Endothelial cell of umbilical vein (primary cell): ENCODE data around the gene SEMA3A. TPM values are rescaled to one million over a fixed set of nuclear protein-coding genes. Genes with fewer than 3 reads are reported as not detected.

Source experiments
- BruUV-seq: library from RNA; stranded (reverse); fragments of 400-500 nt; replicated peaks from 2 replicates; lab custom pipeline; 2021; lab: Mats Ljungman, UMichigan
- CTCF ChIA-PET: fragments of 300-600, 350-600 bp; sonication (Branson Sonifier 250); formaldehyde crosslinking; loops from one replicate; lab custom pipeline; 2021; ENCODE audit warnings: antibody characterized with exemption, inconsistent platforms; lab: Charles Lee
- POLR2A ChIA-PET: fragments of 300-600, 350-600 bp; sonication (Branson Sonifier 250); formaldehyde crosslinking; loops from one replicate; lab custom pipeline; 2021; ENCODE audit warnings: antibody characterized with exemption, inconsistent platforms; lab: Charles Lee
- DNase-seq: peaks from one replicate; pipeline ENCODE4 v3.0.0-alpha.2; 2011; ENCODE audit warnings: low read depth, low spot score
- FAIRE-seq: peaks from 2 replicates; lab custom pipeline; 2011; peaks lifted over from hg19 to GRCh38; lab: Jason Lieb, UNC
- H2AFZ ChIP-seq: 2 replicates; pipeline ENCODE4 v1.6.0; 2012; ENCODE audit warnings: low read depth, low read length, control low read depth, inconsistent platforms
- H3K27ac ChIP-seq: 2 replicates; pipeline ENCODE4 v1.5.1; 2011; ENCODE audit warnings: low read depth, mild to moderate bottlenecking, control low read depth, low read length, moderate library complexity; ENCODE audit not compliant: insufficient read depth
- H3K27me3 ChIP-seq, 2 experiments: 2 replicates each; pipeline versions ENCODE4 v1.6.0 to v1.6.1; 2011; ENCODE audit warnings: low read length in 2 of 2, mixed read lengths in 1 of 2; ENCODE audit not compliant: control insufficient read depth in 2 of 2, insufficient read depth in 2 of 2
- H3K36me3 ChIP-seq, 2 experiments: 2 replicates in 1 of 2; 3 replicates in 1 of 2; pipeline ENCODE4 v1.5.1; 2011; ENCODE audit warnings: low read length in 2 of 2, mild to moderate bottlenecking in 1 of 2, moderate library complexity in 1 of 2; ENCODE audit not compliant: control insufficient read depth in 2 of 2, insufficient read depth in 2 of 2; ENCODE audit errors: extremely low read depth in 1 of 2
- H3K4me1 ChIP-seq: 3 replicates; pipeline ENCODE4 v1.5.1; 2011; ENCODE audit warnings: mild to moderate bottlenecking, low read length; ENCODE audit not compliant: control insufficient read depth, insufficient read depth; ENCODE audit errors: extremely low read depth
- H3K4me2 ChIP-seq: 2 replicates; pipeline ENCODE4 v1.6.1; 2011; ENCODE audit warnings: low read length, control low read depth, mixed read lengths; ENCODE audit not compliant: insufficient read depth
- H3K4me3 ChIP-seq, 3 experiments: fragments of 200-600 bp in 1 of 3; sonication (generic), shearing (Covaris generic) in 1 of 3; replicated peaks in 1 of 3; 2 replicates each; pipeline ENCODE4 v1.5.1; 2011 to 2016; ENCODE audit warnings: control low read depth in 3 of 3, low read length in 3 of 3, mild to moderate bottlenecking in 2 of 3, inconsistent platforms in 1 of 3, low read depth in 1 of 3, moderate library complexity in 1 of 3; ENCODE audit not compliant: insufficient read depth in 1 of 3
- H3K79me2 ChIP-seq: 2 replicates; pipeline ENCODE4 v1.6.0; 2012; ENCODE audit warnings: low read length, inconsistent platforms; ENCODE audit not compliant: control insufficient read depth, insufficient read depth
- H3K9ac ChIP-seq: replicated peaks from 2 replicates; pipeline ENCODE3; 2011; ENCODE audit warnings: low read length, control low read depth; ENCODE audit not compliant: insufficient read depth; ENCODE audit errors: extremely low read depth
- H3K9me1 ChIP-seq: replicated peaks from 3 replicates; pipeline ENCODE4 v1.6.0; 2011; ENCODE audit warnings: mild to moderate bottlenecking, low read length; ENCODE audit not compliant: control insufficient read depth, insufficient read depth; ENCODE audit errors: extremely low read depth
- H3K9me3 ChIP-seq: replicated peaks from 2 replicates; pipeline ENCODE4 v1.5.1; 2012; ENCODE audit warnings: low read length, inconsistent platforms; ENCODE audit not compliant: control insufficient read depth, insufficient read depth
- H4K20me1 ChIP-seq: replicated peaks from 2 replicates; pipeline ENCODE3; 2011; ENCODE audit warnings: mild to moderate bottlenecking, low read length; ENCODE audit not compliant: control insufficient read depth, insufficient read depth; ENCODE audit errors: extremely low read depth
- CTCF ChIP-seq, 2 donors: IDR thresholded peaks; 1 replicate in 1 of 2; 2 replicates in 1 of 2; pipeline ENCODE4 v1.5.1; 2011; ENCODE audit warnings: low read length in 2 of 2, mild to moderate bottlenecking in 2 of 2, moderate library complexity in 2 of 2, control low read depth in 1 of 2, inconsistent platforms in 1 of 2, low read depth in 1 of 2; ENCODE audit not compliant: insufficient read depth in 1 of 2; ENCODE audit errors: extremely low read depth in 1 of 2
- EZH2 ChIP-seq: IDR thresholded peaks from 2 replicates; pipeline ENCODE4 v1.6.1; 2012; ENCODE audit warnings: borderline replicate concordance, low read depth, mild to moderate bottlenecking, moderate library complexity, low read length, inconsistent platforms; ENCODE audit not compliant: severe bottlenecking
- FOS ChIP-seq: IDR thresholded peaks from 2 replicates; pipeline ENCODE4 v1.6.1; 2011; ENCODE audit warnings: mild to moderate bottlenecking, low read length, moderate library complexity, borderline replicate concordance; ENCODE audit not compliant: insufficient read depth
- GATA2 ChIP-seq: IDR thresholded peaks from 2 replicates; pipeline ENCODE4 v1.7.0; 2011; ENCODE audit warnings: low read depth, mild to moderate bottlenecking, moderate library complexity, mixed read lengths, low read length; ENCODE audit not compliant: insufficient read length, insufficient read depth
- JUN ChIP-seq: IDR thresholded peaks from 2 replicates; pipeline ENCODE4 v1.6.1; 2011; ENCODE audit warnings: borderline replicate concordance, low read depth; ENCODE audit not compliant: insufficient read length, insufficient read depth
- MAX ChIP-seq: IDR thresholded peaks from 2 replicates; pipeline ENCODE4 v1.6.1; 2011; ENCODE audit not compliant: insufficient read depth, insufficient read length
- MYC ChIP-seq: IDR thresholded peaks from one replicate; pipeline ENCODE4 v1.6.1; 2011; ENCODE audit warnings: mild to moderate bottlenecking, low read depth, low read length
- POLR2A ChIP-seq: IDR thresholded peaks from 2 replicates; pipeline ENCODE4 v1.6.1; 2012; ENCODE audit warnings: low read depth, mild to moderate bottlenecking, control low read depth, low read length
- POLR2AphosphoS5 ChIP-seq: IDR thresholded peaks from 2 replicates; pipeline ENCODE4 v1.6.1; 2012; ENCODE audit warnings: low read depth, mild to moderate bottlenecking, control low read depth, low read length, moderate library complexity; ENCODE audit not compliant: insufficient read depth
- dilution Hi-C: fragments of 300-500 bp; cut with MboI; formaldehyde crosslinking; loops from one replicate; pipeline ENCODE4 v1.15.0; 2019; ENCODE audit warnings: low sequenced_read_pairs; ENCODE audit not compliant: extremely low pct_ligation_motif_present
- intact Hi-C: fragments of 100-400 bp; cut with micrococcal nuclease; formaldehyde crosslinking; loops from one replicate; pipeline ENCODE4 v1.10.0; 2022
- polyA plus RNA-seq, 4 experiments: library from polyadenylated mRNA; depleted of rRNA in 3 of 4; stranded (reverse) in 3 of 4; unstranded in 1 of 4; fragments of >200 nt; gene quantifications; 2 replicates each; pipeline versions ENCODE4 v1.2.1 to v1.2.3, GENCODE V29; 2011 to 2012; ENCODE audit warnings: missing spikeins in 1 of 4
- total RNA-seq: library from RNA; stranded (reverse); gene quantifications from 2 replicates; pipeline ENCODE4 v1.2.3, GENCODE V29; 2021

Gene SEMA3A
- total and polyA plus RNA-seq, 2 donors (not counting 3 experiments of a cell fraction or from before 2014, with no cell fraction given), result 0.68 to 1.2 TPM

DNA sequence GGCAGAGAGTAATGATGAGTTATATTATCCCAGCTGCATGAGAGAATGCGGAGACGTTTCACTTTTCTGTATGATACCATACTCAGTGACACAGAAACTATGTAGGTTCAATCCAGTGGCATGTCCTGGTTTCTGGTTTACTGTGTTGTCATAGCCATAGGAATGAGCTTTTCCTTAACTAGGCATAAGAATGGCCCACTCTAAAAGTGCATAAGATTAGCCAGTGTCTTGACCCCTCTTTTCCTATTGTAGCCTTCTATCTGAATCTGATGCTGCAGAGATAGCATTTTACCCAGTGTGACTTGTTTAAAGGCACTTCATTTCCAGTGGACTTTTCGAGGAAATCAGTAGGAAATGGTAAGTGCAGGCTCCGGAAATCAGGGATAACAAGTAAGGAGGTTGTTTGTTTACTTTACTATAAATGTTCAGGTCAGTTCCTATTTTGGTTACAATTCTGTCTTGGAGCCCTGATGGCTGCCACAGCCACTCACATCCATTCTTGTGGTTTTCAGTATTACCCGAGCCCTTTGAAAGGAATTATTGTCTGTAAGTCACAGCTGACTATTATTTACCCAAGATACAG is 70.5 kb downstream of the SEMA3A start:
- intact Hi-C loops (loop anchor here (1.0 to 10.0 kb wide), 4 partner anchors 15 to 901 kb away; partner anchors contain the start of gene SEMA3A), dilution Hi-C loops (no loop called here)
- peaks cover 11% of the 10 kb centered on the region for H3K4me1 ChIP-seq
- H3K9me3 ChIP-seq, result no peaks in the 10 kb centered on the region
- peak; percentile 81 for TF ChIP-seq POLR2AphosphoS5
- TF ChIP-seq EZH2, result no peak
- no peak for TF ChIP-seq MYC
- peak; percentile 15 for TF ChIP-seq JUN
- TF ChIP-seq GATA2, result peak; percentile 81
- TF ChIP-seq CTCF (IDR thresholded peaks at IDR 0.05; ENCODE audit: extremely low read depth in 1 of 2, insufficient read depth in 1 of 2, low read depth in 1 of 2, low read length in 2 of 2), result no peak
- no peak for TF ChIP-seq MAX
- no peak for TF ChIP-seq POLR2A
- TF ChIP-seq FOS, result no peak
- FAIRE-seq (peak; percentile 95), DNase-seq (peak; percentile 85)
- H3K27me3 ChIP-seq, result no peaks in the 10 kb centered on the region
- H3K9ac ChIP-seq, result no peak overlapping the region
- peak overlapping the region in 1 of 3 experiments; percentile 38 for H3K4me3 ChIP-seq
- H2AFZ ChIP-seq, result peak overlapping the region; percentile 19
- H3K9me1 ChIP-seq, result no peaks in the 10 kb centered on the region
- H4K20me1 ChIP-seq, result no peaks in the 10 kb centered on the region
- H3K79me2 ChIP-seq, result no peaks in the 10 kb centered on the region
- H3K36me3 ChIP-seq, result no peaks in the 10 kb centered on the region
- CTCF ChIA-PET, result interaction anchor here (0.8 to 1.6 kb wide), 7 partner anchors 9 to 331 kb away, joined by 3 to 6 read pairs (median 4); no protein-coding TSS in a partner anchor
- BruUV-seq, result no TSS peak
- POLR2A ChIA-PET, result no interaction called here
- peak overlapping the region; percentile 57 for H3K27ac ChIP-seq
- peak overlapping the region; percentile 80 for H3K4me2 ChIP-seq
